ENCODE results near the gene FARP1. TPM values are rescaled to one million over a fixed set of nuclear protein-coding genes. Genes with fewer than 3 reads are reported as not detected.

The FARP1 gene
- total RNA-seq, 5 donors from 2014 or later (not counting 1 experiment from before 2014, with no cell fraction given) = 0.51 to 2.0 (median 1.0) TPM

- DNase-seq (no peak), ATAC-seq (replicated peaks in 1 of 4) (no peak)
- Mint-ChIP-seq H3K27me3 (no peaks in the 10 kb centered on the region), H3K9me3 (no peaks in the 10 kb centered on the region), H3K4me3 (no peak overlapping the region), H3K4me1 (peaks cover 5 to 10% (median 9%) of the 10 kb centered on the region in 3 donors), H3K27ac (peak overlapping the region; percentile 46 to 68), H3K36me3 (peaks cover 68% of the 10 kb centered on the region)
- Histone ChIP-seq H3K9me3 (no peaks in the 10 kb centered on the region), H3K4me3 (ENCODE audit: control insufficient read depth in 1 of 2, extremely low read depth in 1 of 2, low read length in 1 of 2) (no peak overlapping the region), H3K36me3 (ENCODE audit: control insufficient read depth in 2 of 2, extremely low read depth in 1 of 2, insufficient read depth in 1 of 2, low read length in 1 of 2) (peaks cover 15 to 90% of the 10 kb centered on the region in 2 donors), H3K4me1 (ENCODE audit: control insufficient read depth in 1 of 2, extremely low read depth in 1 of 2, insufficient read depth in 2 of 2, low read length in 2 of 2) (no peaks in the 10 kb centered on the region), H3K27me3 (replicated peaks in 1 of 2; ENCODE audit: control insufficient read depth in 2 of 2, extremely low read depth in 1 of 2, insufficient read depth in 2 of 2, low read length in 1 of 2) (no peaks in the 10 kb centered on the region), H3K27ac (ENCODE audit: low read length) (no peak overlapping the region)
- WGBS (ENCODE audit: insufficient coverage) = 89% methylated on average over 13 of the region's 13 CpGs
- ChIA-PET CTCF (interaction anchor here (0.7 to 1.8 kb wide), 3 partner anchors 11 to 94 kb away, joined by 3 to 9 read pairs (median 6); no protein-coding TSS in a partner anchor), POLR2A (interaction anchor here in 1 of 2 donors (0.6 kb wide), 1 partner anchor 140 kb away, joined by 3 read pairs; no protein-coding TSS in a partner anchor)
Observed at GRCh38 chr13:98457053-98457452, 314.2 kb downstream of the FARP1 start.

- Histone ChIP-seq H3K36me3 (ENCODE audit: control insufficient read depth in 2 of 2, extremely low read depth in 1 of 2, insufficient read depth in 1 of 2, low read length in 1 of 2) (peaks cover 15 to 90% of the 10 kb centered on the region in 2 donors), H3K9me3 (no peaks in the 10 kb centered on the region), H3K4me1 (ENCODE audit: control insufficient read depth in 1 of 2, extremely low read depth in 1 of 2, insufficient read depth in 2 of 2, low read length in 2 of 2) (no peaks in the 10 kb centered on the region), H3K4me3 (ENCODE audit: control insufficient read depth in 1 of 2, extremely low read depth in 1 of 2, low read length in 1 of 2) (no peak overlapping the region), H3K27ac (ENCODE audit: low read length) (no peak overlapping the region), H3K27me3 (replicated peaks in 1 of 2; ENCODE audit: control insufficient read depth in 2 of 2, extremely low read depth in 1 of 2, insufficient read depth in 2 of 2, low read length in 1 of 2) (no peaks in the 10 kb centered on the region)
- Mint-ChIP-seq H3K4me1 (peaks cover 8 to 13% (median 13%) of the 10 kb centered on the region in 3 donors), H3K36me3 (peaks cover 70% of the 10 kb centered on the region), H3K9me3 (no peaks in the 10 kb centered on the region), H3K27ac (no peak overlapping the region), H3K27me3 (no peaks in the 10 kb centered on the region), H3K4me3 (no peak overlapping the region)
- ChIA-PET POLR2A (no interaction called here), CTCF (interaction anchor here in 1 of 2 donors (1.8 kb wide), 1 partner anchor 12 kb away, joined by 9 read pairs; no protein-coding TSS in a partner anchor)
- ATAC-seq (replicated peaks in 1 of 4) (no peak), DNase-seq (no peak)
- 100% methylated on average over 9 of the region's 16 CpGs for WGBS (ENCODE audit: insufficient coverage)
Observed at GRCh38 chr13:98458431-98458830, 315.5 kb downstream of the FARP1 start.

- 96% methylated on average over 11 of the region's 18 CpGs for WGBS (ENCODE audit: insufficient coverage)
- ATAC-seq (replicated peaks in 1 of 4) (no peak), DNase-seq (no peak)
- Histone ChIP-seq H3K27ac (ENCODE audit: low read length) (no peak overlapping the region), H3K4me1 (ENCODE audit: control insufficient read depth in 1 of 2, extremely low read depth in 1 of 2, insufficient read depth in 2 of 2, low read length in 2 of 2) (no peaks in the 10 kb centered on the region), H3K9me3 (no peaks in the 10 kb centered on the region), H3K27me3 (replicated peaks in 1 of 2; ENCODE audit: control insufficient read depth in 2 of 2, extremely low read depth in 1 of 2, insufficient read depth in 2 of 2, low read length in 1 of 2) (no peaks in the 10 kb centered on the region), H3K36me3 (ENCODE audit: control insufficient read depth in 2 of 2, extremely low read depth in 1 of 2, insufficient read depth in 1 of 2, low read length in 1 of 2) (peaks cover 15 to 91% of the 10 kb centered on the region in 2 donors), H3K4me3 (ENCODE audit: control insufficient read depth in 1 of 2, extremely low read depth in 1 of 2, low read length in 1 of 2) (no peak overlapping the region)
- Mint-ChIP-seq H3K4me1 (peaks cover 10 to 15% (median 13%) of the 10 kb centered on the region in 3 donors), H3K36me3 (peaks cover 71% of the 10 kb centered on the region), H3K9me3 (no peaks in the 10 kb centered on the region), H3K27me3 (no peaks in the 10 kb centered on the region), H3K4me3 (no peak overlapping the region), H3K27ac (peak overlapping the region in 1 of 2 donors; percentile 16)
- POLR2A ChIA-PET = no interaction called here
- CTCF ChIA-PET = no interaction called here
Observed at GRCh38 chr13:98459171-98459681, 316.3 kb downstream of the FARP1 start.

GRCh38 chr13:98459721-98460370 is 317.0 kb downstream of the FARP1 start:
- Mint-ChIP-seq H3K36me3 (peaks cover 65% of the 10 kb centered on the region), H3K27ac (no peak overlapping the region), H3K27me3 (no peaks in the 10 kb centered on the region), H3K4me1 (peaks cover 6 to 15% (median 11%) of the 10 kb centered on the region in 3 donors), H3K9me3 (no peaks in the 10 kb centered on the region), H3K4me3 (no peak overlapping the region)
- H3K27me3 ChIP-seq (replicated peaks in 1 of 2; ENCODE audit: control insufficient read depth in 2 of 2, extremely low read depth in 1 of 2, insufficient read depth in 2 of 2, low read length in 1 of 2) = no peaks in the 10 kb centered on the region
- H3K4me3 ChIP-seq (ENCODE audit: control insufficient read depth in 1 of 2, extremely low read depth in 1 of 2, low read length in 1 of 2) = no peak overlapping the region
- ATAC-seq (replicated peaks in 1 of 4) = no peak
- DNase-seq = no peak
- CTCF ChIA-PET = interaction anchor here in 1 of 2 donors (0.7 kb wide), 1 partner anchor 193 kb away, joined by 3 read pairs; no protein-coding TSS in a partner anchor
- 95% methylated on average over 8 of the region's 13 CpGs for WGBS (ENCODE audit: insufficient coverage)
- H3K27ac ChIP-seq (ENCODE audit: low read length) = no peak overlapping the region
- H3K4me1 ChIP-seq (ENCODE audit: control insufficient read depth in 1 of 2, extremely low read depth in 1 of 2, insufficient read depth in 2 of 2, low read length in 2 of 2) = no peaks in the 10 kb centered on the region
- H3K9me3 ChIP-seq = no peaks in the 10 kb centered on the region
- H3K36me3 ChIP-seq (ENCODE audit: control insufficient read depth in 2 of 2, extremely low read depth in 1 of 2, insufficient read depth in 1 of 2, low read length in 1 of 2) = peaks cover 12 to 90% of the 10 kb centered on the region in 2 donors
- POLR2A ChIA-PET = no interaction called here

- H3K36me3 Mint-ChIP-seq = peaks cover 64% of the 10 kb centered on the region
- CTCF ChIA-PET = interaction anchor here in 1 of 2 donors (0.7 kb wide), 1 partner anchor 192 kb away, joined by 3 read pairs; no protein-coding TSS in a partner anchor
- H3K9me3 ChIP-seq = no peaks in the 10 kb centered on the region
Observed at GRCh38 chr13:98460516-98460915, 317.6 kb downstream of the FARP1 start.

GRCh38 chr13:98461486-98462240 is 318.8 kb downstream of the FARP1 start:
- H3K4me3 Mint-ChIP-seq = no peak overlapping the region
- H3K27ac ChIP-seq (ENCODE audit: low read length) = no peak overlapping the region
- no peaks in the 10 kb centered on the region for H3K4me1 ChIP-seq (ENCODE audit: control insufficient read depth in 1 of 2, extremely low read depth in 1 of 2, insufficient read depth in 2 of 2, low read length in 2 of 2)
- peaks cover 7 to 90% of the 10 kb centered on the region in 2 donors for H3K36me3 ChIP-seq (ENCODE audit: control insufficient read depth in 2 of 2, extremely low read depth in 1 of 2, insufficient read depth in 1 of 2, low read length in 1 of 2)
- H3K36me3 Mint-ChIP-seq = peaks cover 58% of the 10 kb centered on the region
- ChIA-PET POLR2A (no interaction called here), CTCF (no interaction called here)
- ATAC-seq (replicated peaks in 1 of 4) (no peak), DNase-seq (no peak)
- no peaks in the 10 kb centered on the region for H3K27me3 ChIP-seq (replicated peaks in 1 of 2; ENCODE audit: control insufficient read depth in 2 of 2, extremely low read depth in 1 of 2, insufficient read depth in 2 of 2, low read length in 1 of 2)
- no peaks in the 10 kb centered on the region for H3K9me3 Mint-ChIP-seq
- H3K27me3 Mint-ChIP-seq = no peaks in the 10 kb centered on the region
- H3K27ac Mint-ChIP-seq = peak overlapping the region in 1 of 2 donors; percentile 16
- no peaks in the 10 kb centered on the region for H3K9me3 ChIP-seq
- H3K4me3 ChIP-seq (ENCODE audit: control insufficient read depth in 1 of 2, extremely low read depth in 1 of 2, low read length in 1 of 2) = no peak overlapping the region
- H3K4me1 Mint-ChIP-seq = peaks cover 6 to 17% (median 9%) of the 10 kb centered on the region in 3 donors
- WGBS (ENCODE audit: insufficient coverage) = 96% methylated on average over 11 of the region's 16 CpGs

More at GRCh38 chr13:98460516-98460915, 317.6 kb downstream of the FARP1 start:
- H3K4me1 Mint-ChIP-seq = peaks cover 6 to 15% (median 10%) of the 10 kb centered on the region in 3 donors
- Histone ChIP-seq H3K27ac (ENCODE audit: low read length) (no peak overlapping the region), H3K4me1 (ENCODE audit: control insufficient read depth in 1 of 2, extremely low read depth in 1 of 2, insufficient read depth in 2 of 2, low read length in 2 of 2) (no peaks in the 10 kb centered on the region), H3K36me3 (ENCODE audit: control insufficient read depth in 2 of 2, extremely low read depth in 1 of 2, insufficient read depth in 1 of 2, low read length in 1 of 2) (peaks cover 14 to 92% of the 10 kb centered on the region in 2 donors), H3K4me3 (ENCODE audit: control insufficient read depth in 1 of 2, extremely low read depth in 1 of 2, low read length in 1 of 2) (no peak overlapping the region), H3K27me3 (replicated peaks in 1 of 2; ENCODE audit: control insufficient read depth in 2 of 2, extremely low read depth in 1 of 2, insufficient read depth in 2 of 2, low read length in 1 of 2) (no peaks in the 10 kb centered on the region)
- 60% methylated on average over 10 of the region's 13 CpGs for WGBS (ENCODE audit: insufficient coverage)
- H3K27ac Mint-ChIP-seq = peak overlapping the region in 1 of 2 donors; percentile 58
- H3K9me3 Mint-ChIP-seq = no peaks in the 10 kb centered on the region
- H3K4me3 Mint-ChIP-seq = no peak overlapping the region
- POLR2A ChIA-PET = no interaction called here
- no peaks in the 10 kb centered on the region for H3K27me3 Mint-ChIP-seq
- DNase-seq (no peak), ATAC-seq (replicated peaks in 1 of 4) (no peak)

Measured in T-cell (primary cell).